Hepatocyte (in vitro differentiated cells): ENCODE measurements around the gene TMEM164. TPM values are rescaled to one million over a fixed set of nuclear protein-coding genes. Genes with fewer than 3 reads are reported as not detected.

Experiments
- DNase-seq: peaks from one replicate; pipeline ENCODE4 v3.0.0-alpha.2; 2016; ENCODE audit warnings: low spot score
- H2AFZ ChIP-seq: fragments of 200-600 bp; sonication (generic); 2 replicates; pipeline ENCODE4 v1.6.0; 2016; ENCODE audit warnings: antibody characterized with exemption, mild to moderate bottlenecking
- H3K27ac ChIP-seq: fragments of 200-600 bp; sonication (generic); 2 replicates; pipeline ENCODE4 v1.5.1; 2016; ENCODE audit warnings: mild to moderate bottlenecking
- H3K27me3 ChIP-seq: fragments of 200-600 bp; sonication (generic); 2 replicates; pipeline ENCODE4 v1.6.1; 2016
- H3K36me3 ChIP-seq: fragments of 200-600 bp; sonication (generic); replicated peaks from 2 replicates; pipeline ENCODE4 v1.5.1; 2016; ENCODE audit warnings: low read depth; ENCODE audit not compliant: insufficient read depth
- H3K4me1 ChIP-seq: fragments of 200-600 bp; sonication (generic); 2 replicates; pipeline ENCODE4 v1.5.1; 2016; ENCODE audit warnings: mild to moderate bottlenecking, moderate library complexity; ENCODE audit not compliant: insufficient read depth
- H3K4me2 ChIP-seq: fragments of 200-600 bp; sonication (generic); 2 replicates; pipeline ENCODE4 v1.6.0; 2016
- H3K4me3 ChIP-seq: fragments of 200-600 bp; sonication (generic); 2 replicates; pipeline ENCODE4 v1.5.1; 2016; ENCODE audit warnings: mild to moderate bottlenecking
- H3K79me2 ChIP-seq: fragments of 200-600 bp; sonication (generic); 2 replicates; pipeline ENCODE4 v1.6.0; 2017; ENCODE audit warnings: mild to moderate bottlenecking
- H3K9me2 ChIP-seq: fragments of 200-600 bp; sonication (generic); replicated peaks from 2 replicates; pipeline ENCODE4 v1.6.0; 2017; ENCODE audit warnings: mild to moderate bottlenecking; ENCODE audit not compliant: insufficient read depth
- H3K9me3 ChIP-seq: fragments of 200-600 bp; sonication (generic); 2 replicates; pipeline ENCODE4 v1.5.1; 2016; ENCODE audit warnings: low read depth, mild to moderate bottlenecking
- H4K20me1 ChIP-seq: fragments of 200-600 bp; sonication (generic); 2 replicates; pipeline ENCODE4 v1.6.0; 2016; ENCODE audit warnings: mild to moderate bottlenecking; ENCODE audit not compliant: insufficient read depth, poor library complexity, severe bottlenecking
- CTCF ChIP-seq: fragments of 200-600 bp; sonication (generic); IDR thresholded peaks from 2 replicates; pipeline ENCODE4 v1.5.1; 2016; ENCODE audit warnings: antibody characterized with exemption, mild to moderate bottlenecking; ENCODE audit not compliant: poor library complexity
- EZH2 ChIP-seq: fragments of 200-600 bp; sonication (generic); IDR thresholded peaks from 2 replicates; pipeline ENCODE4 v1.6.1; 2016; ENCODE audit warnings: antibody characterized with exemption, mild to moderate bottlenecking, borderline replicate concordance
- EZH2phosphoT487 ChIP-seq: fragments of 200-600 bp; sonication (generic); IDR thresholded peaks from one replicate; pipeline ENCODE4 v1.6.1; 2018; ENCODE audit warnings: antibody characterized with exemption, mild to moderate bottlenecking, low read depth, moderate library complexity; ENCODE audit not compliant: unreplicated experiment, severe bottlenecking
- WGBS: methylation state at CpG from one replicate; pipeline ENCODE4 v1.1.6; 2016; ENCODE audit warnings: low lambda C conversion rate; ENCODE audit errors: missing lambda C conversion rate; 5-methylcytosine and 5-hydroxymethylcytosine counted together
- polyA plus RNA-seq: library from polyadenylated mRNA; unstranded; fragments of >200 nt; fragmentation: Nextera tagmentation; extraction: Ambion mirVana; gene quantifications from 2 replicates; pipeline ENCODE4 v1.2.1, GENCODE V29; 2016
- total RNA-seq: library from RNA; depleted of rRNA; stranded (reverse); fragments of >200 nt; gene quantifications from 2 replicates; pipeline ENCODE4 v1.2.3, GENCODE V29; 2014

The TMEM164 gene
- total and polyA plus RNA-seq, 2 experiments from 2014 or later: 5.4 to 34.2 TPM

DNA sequence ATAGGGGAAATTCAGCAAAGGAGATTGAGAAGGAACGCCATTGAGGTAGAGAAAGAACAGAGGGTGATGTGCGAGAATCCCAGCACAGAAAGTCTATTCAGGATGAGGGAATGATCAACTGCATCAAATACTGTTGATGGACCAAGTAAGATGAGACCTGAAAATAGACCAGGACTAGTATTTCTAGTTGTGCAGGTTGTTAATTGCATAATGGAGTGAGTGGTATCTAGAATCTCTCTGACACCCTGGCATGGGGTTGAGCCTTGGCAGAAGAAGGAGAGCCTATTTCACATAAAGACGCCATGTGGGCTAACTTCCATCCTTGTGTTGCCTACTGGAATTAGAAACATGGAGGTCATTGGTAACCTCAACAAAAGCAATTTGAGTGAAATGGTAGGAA, 135.6 kb downstream of the TMEM164 start:
- DNase-seq: no peak
- H3K27me3 ChIP-seq: no peaks in the 10 kb centered on the region
- WGBS: 80% methylated on average over 3 of the region's 3 CpGs

GRCh38 chrX:110139172-110139571, 136.3 kb downstream of the TMEM164 start:
- Histone ChIP-seq H3K36me3 (no peaks in the 10 kb centered on the region), H3K27me3 (no peaks in the 10 kb centered on the region), H3K9me3 (no peaks in the 10 kb centered on the region), H3K4me2 (no peak overlapping the region), H2AFZ (no peak overlapping the region), H3K4me3 (no peak overlapping the region), H3K9me2 (no peaks in the 10 kb centered on the region), H3K4me1 (no peaks in the 10 kb centered on the region), H4K20me1 (no peaks in the 10 kb centered on the region), H3K27ac (no peak overlapping the region), H3K79me2 (no peaks in the 10 kb centered on the region)
- no peak for TF ChIP-seq EZH2phosphoT487
- no peak for TF ChIP-seq CTCF
- no peak for TF ChIP-seq EZH2
- DNase-seq: no peak
- 45% methylated on average over 1 of the region's 1 CpG for WGBS

More for the DNA sequence above, 135.6 kb downstream of the TMEM164 start:
- no peaks in the 10 kb centered on the region for H3K9me3 ChIP-seq
- no peaks in the 10 kb centered on the region for H3K4me1 ChIP-seq
- H3K9me2 ChIP-seq: no peaks in the 10 kb centered on the region
- H3K27ac ChIP-seq: no peak overlapping the region
- no peaks in the 10 kb centered on the region for H3K79me2 ChIP-seq
- no peaks in the 10 kb centered on the region for H4K20me1 ChIP-seq
- H2AFZ ChIP-seq: no peak overlapping the region
- no peaks in the 10 kb centered on the region for H3K36me3 ChIP-seq
- H3K4me2 ChIP-seq: no peak overlapping the region
- H3K4me3 ChIP-seq: no peak overlapping the region
- TF ChIP-seq EZH2 (no peak), EZH2phosphoT487 (no peak), CTCF (no peak)

- Histone ChIP-seq H3K27ac (no peak overlapping the region), H3K27me3 (no peaks in the 10 kb centered on the region), H4K20me1 (no peaks in the 10 kb centered on the region), H3K9me2 (no peaks in the 10 kb centered on the region), H3K4me2 (no peak overlapping the region), H3K36me3 (no peaks in the 10 kb centered on the region), H3K79me2 (no peaks in the 10 kb centered on the region), H2AFZ (no peak overlapping the region), H3K4me1 (no peaks in the 10 kb centered on the region), H3K9me3 (no peaks in the 10 kb centered on the region), H3K4me3 (no peak overlapping the region)
- 73% methylated on average over 5 of the region's 5 CpGs for WGBS
- TF ChIP-seq EZH2 (no peak), EZH2phosphoT487 (no peak), CTCF (no peak)
- no peak for DNase-seq
These were observed 139.2 kb downstream of the TMEM164 start for GRCh38 chrX:110142096-110142495.
